Left ventricle myocardium superior (tissue), 1 donor: Measurements from ENCODE around the gene IZUMO4. TPM values are rescaled to one million over a fixed set of nuclear protein-coding genes. Genes with fewer than 3 reads are reported as not detected.
A peak's percentile ranks its signal among the peaks of the same experiment; 100 is the strongest.

Experiments
- ATAC-seq: fragments of 200-7000 bp; cut with Tn5 transposase; one replicate; pipeline ENCODE4 v1.9.1; 2020; ENCODE audit warnings: mild to moderate bottlenecking, moderate library complexity
- DNase-seq: peaks from one replicate; pipeline ENCODE4 v3.0.0-alpha.2; 2020
- intact Hi-C: fragments of 100-400 bp; cut with micrococcal nuclease; formaldehyde crosslinking; loops from one replicate; pipeline ENCODE4 v1.11.0; 2022
- total RNA-seq: library from RNA; stranded (reverse); fragmentation: NEBNext Ultra II Directional; extraction: Animal tissue kit (Norgen Biotek cat#: 25700); gene quantifications from one replicate; pipeline ENCODE4 v1.2.1, GENCODE V29; 2021
- donor health status: DM: no; HTN: yes; CAD: no; lungs with severe emphysema.

IZUMO4 gene
- total RNA-seq, 1 donor from 2014 or later: 1.9 TPM

GRCh38 chr19:2057484-2058469, 38.9 kb upstream of the IZUMO4 start:
- intact Hi-C loops: no loop called here
- DNase-seq: no peak
- no peak for ATAC-seq

GRCh38 chr19:2058570-2059421, 37.9 kb upstream of the IZUMO4 start:
- intact Hi-C loops: no loop called here
- ATAC-seq (no peak), DNase-seq (no peak)

- peak; percentile 19 for ATAC-seq
- peak; percentile 73 for DNase-seq
- intact Hi-C loops: no loop called here
Observed at GRCh38 chr19:2059422-2060201, 37.1 kb upstream of the IZUMO4 start.

- ATAC-seq (peak; percentile 59), DNase-seq (peak; percentile 89)
- intact Hi-C loops: no loop called here
Observed at GRCh38 chr19:2060884-2061494, 35.7 kb upstream of the IZUMO4 start.

- ATAC-seq (peak; percentile 82), DNase-seq (peak; percentile 100)
- intact Hi-C loops: no loop called here
Observed at GRCh38 chr19:2061495-2062388, 35.0 kb upstream of the IZUMO4 start.

GRCh38 chr19:2062389-2062729, 34.4 kb upstream of the IZUMO4 start:
- intact Hi-C loops: no loop called here
- ATAC-seq (no peak), DNase-seq (no peak)

GRCh38 chr19:2062770-2063169, 33.9 kb upstream of the IZUMO4 start:
- intact Hi-C loops: no loop called here
- ATAC-seq (no peak), DNase-seq (no peak)

- ATAC-seq: no peak
- intact Hi-C loops: no loop called here
Observed at GRCh38 chr19:2063824-2064223, 32.9 kb upstream of the IZUMO4 start.

GRCh38 chr19:2064395-2064787, 32.3 kb upstream of the IZUMO4 start:
- intact Hi-C loops: no loop called here
- peak; percentile 68 for DNase-seq
- ATAC-seq: peak; percentile 1

More at GRCh38 chr19:2063824-2064223, 32.9 kb upstream of the IZUMO4 start:
- no peak for DNase-seq

- DNase-seq (peak; percentile 82), ATAC-seq (peak; percentile 35)
- intact Hi-C loops: loop anchor here (5.0 kb wide), 1 partner anchor 43 kb away; no protein-coding TSS in a partner anchor
Observed at GRCh38 chr19:2064788-2065524, 31.8 kb upstream of the IZUMO4 start.

GRCh38 chr19:2070436-2070827, 26.3 kb upstream of the IZUMO4 start:
- intact Hi-C loops: no loop called here
- ATAC-seq: no peak
- no peak for DNase-seq

GRCh38 chr19:2070986-2071673, 25.6 kb upstream of the IZUMO4 start:
- ATAC-seq: no peak
- DNase-seq: no peak
- intact Hi-C loops: no loop called here

- DNase-seq (no peak), ATAC-seq (no peak)
- intact Hi-C loops: no loop called here
Observed at GRCh38 chr19:2072757-2073551, 23.8 kb upstream of the IZUMO4 start.

GRCh38 chr19:2076526-2076944, 20.2 kb upstream of the IZUMO4 start:
- ATAC-seq (no peak), DNase-seq (no peak)
- intact Hi-C loops: no loop called here

- DNase-seq (no peak), ATAC-seq (no peak)
- intact Hi-C loops: no loop called here
Observed at GRCh38 chr19:2077398-2077797, 19.3 kb upstream of the IZUMO4 start.
